OCI-LY3 (cell line): ENCODE measurements around the gene FKBP14.

Source experiments
- EZH2phosphoT487 ChIP-seq: fragments of 200-600 bp; shearing (Covaris generic); IDR thresholded peaks from 2 replicates; pipeline ENCODE4 v1.6.1; 2018; ENCODE audit warnings: antibody characterized with exemption, mixed run types, low read depth
- TF ChIP-seq, protein P1 (sequence below): fragments of 200-600, 300-600 bp; sonication (generic); IDR thresholded peaks from 2 replicates; pipeline ENCODE4 v1.5.1; 2014; ENCODE audit warnings: antibody characterized with exemption, low read length, low read depth

GRCh38 chr7:30019960-30020359 is 6.5 kb downstream of the FKBP14 start:
- TF ChIP-seq, protein P1, sequence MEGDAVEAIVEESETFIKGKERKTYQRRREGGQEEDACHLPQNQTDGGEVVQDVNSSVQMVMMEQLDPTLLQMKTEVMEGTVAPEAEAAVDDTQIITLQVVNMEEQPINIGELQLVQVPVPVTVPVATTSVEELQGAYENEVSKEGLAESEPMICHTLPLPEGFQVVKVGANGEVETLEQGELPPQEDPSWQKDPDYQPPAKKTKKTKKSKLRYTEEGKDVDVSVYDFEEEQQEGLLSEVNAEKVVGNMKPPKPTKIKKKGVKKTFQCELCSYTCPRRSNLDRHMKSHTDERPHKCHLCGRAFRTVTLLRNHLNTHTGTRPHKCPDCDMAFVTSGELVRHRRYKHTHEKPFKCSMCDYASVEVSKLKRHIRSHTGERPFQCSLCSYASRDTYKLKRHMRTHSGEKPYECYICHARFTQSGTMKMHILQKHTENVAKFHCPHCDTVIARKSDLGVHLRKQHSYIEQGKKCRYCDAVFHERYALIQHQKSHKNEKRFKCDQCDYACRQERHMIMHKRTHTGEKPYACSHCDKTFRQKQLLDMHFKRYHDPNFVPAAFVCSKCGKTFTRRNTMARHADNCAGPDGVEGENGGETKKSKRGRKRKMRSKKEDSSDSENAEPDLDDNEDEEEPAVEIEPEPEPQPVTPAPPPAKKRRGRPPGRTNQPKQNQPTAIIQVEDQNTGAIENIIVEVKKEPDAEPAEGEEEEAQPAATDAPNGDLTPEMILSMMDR, result no peak
- TF ChIP-seq EZH2phosphoT487, result no peak
